ENCODE results near the gene FGF2. TPM values are rescaled to one million over a fixed set of nuclear protein-coding genes. Genes with fewer than 3 reads are reported as not detected.

The FGF2 gene
- total RNA-seq, 1 donor from 2014 or later: 4.1 TPM

- H3K36me3 ChIP-seq: peaks cover 19% of the 10 kb centered on the region
- no peak overlapping the region for H3K4me3 ChIP-seq
- no peaks in the 10 kb centered on the region for H3K9me3 ChIP-seq (replicated peaks)
- no peaks in the 10 kb centered on the region for H3K4me1 ChIP-seq
- intact Hi-C loops (cut with micrococcal nuclease): no loop called here
- H3K27me3 ChIP-seq (ENCODE audit: low read depth): no peaks in the 10 kb centered on the region
- TF ChIP-seq CTCF (IDR thresholded peaks at IDR 0.05; ENCODE audit: borderline replicate concordance): no peak
- no peak for DNase-seq
- no peak overlapping the region for H3K27ac ChIP-seq (replicated peaks)
Observed at GRCh38 chr4:122903766-122904288, 77.2 kb downstream of the FGF2 start.

DNA sequence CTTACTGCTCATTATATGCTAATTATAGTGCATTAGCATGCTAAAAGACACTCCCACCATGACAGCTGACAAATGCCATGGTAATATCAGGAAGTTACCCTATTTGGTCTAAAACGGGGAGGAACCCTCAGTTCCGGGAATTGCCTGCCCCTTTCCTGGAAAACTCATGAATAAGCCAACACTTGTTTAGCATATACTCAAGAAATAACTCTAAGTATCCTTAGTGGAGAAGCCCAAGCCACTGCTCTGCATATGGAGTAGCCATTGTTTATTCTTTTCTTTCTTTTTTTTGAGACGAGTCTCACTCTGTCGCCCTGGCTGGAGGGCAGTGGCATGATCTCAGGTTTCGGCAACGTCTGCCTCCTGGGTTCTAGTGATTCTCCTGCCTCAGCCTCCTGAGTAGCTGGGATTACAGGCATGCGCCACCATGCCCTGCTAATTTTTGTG, 80.3 kb downstream of the FGF2 start:
- H3K4me1 ChIP-seq: no peaks in the 10 kb centered on the region
- H3K36me3 ChIP-seq: peaks cover 26% of the 10 kb centered on the region
- TF ChIP-seq CTCF (IDR thresholded peaks at IDR 0.05; ENCODE audit: borderline replicate concordance): no peak
- no peak overlapping the region for H3K27ac ChIP-seq (replicated peaks)
- intact Hi-C loops (cut with micrococcal nuclease): no loop called here
- H3K27me3 ChIP-seq (ENCODE audit: low read depth): no peaks in the 10 kb centered on the region
- H3K4me3 ChIP-seq: no peak overlapping the region
- H3K9me3 ChIP-seq (replicated peaks): no peaks in the 10 kb centered on the region
- no peak for DNase-seq

GRCh38 chr4:122908223-122908622, 81.6 kb downstream of the FGF2 start:
- no peak for TF ChIP-seq CTCF (IDR thresholded peaks at IDR 0.05; ENCODE audit: borderline replicate concordance)
- no peak for DNase-seq
- intact Hi-C loops (cut with micrococcal nuclease): no loop called here
- Histone ChIP-seq H3K27ac (replicated peaks) (no peak overlapping the region), H3K4me3 (no peak overlapping the region), H3K36me3 (peaks cover 26% of the 10 kb centered on the region), H3K4me1 (no peaks in the 10 kb centered on the region), H3K27me3 (ENCODE audit: low read depth) (no peaks in the 10 kb centered on the region), H3K9me3 (replicated peaks) (no peaks in the 10 kb centered on the region)

- Histone ChIP-seq H3K4me3 (no peak overlapping the region), H3K36me3 (peaks cover 25% of the 10 kb centered on the region), H3K4me1 (no peaks in the 10 kb centered on the region), H3K27ac (replicated peaks) (no peak overlapping the region), H3K9me3 (replicated peaks) (no peaks in the 10 kb centered on the region), H3K27me3 (ENCODE audit: low read depth) (no peaks in the 10 kb centered on the region)
- intact Hi-C loops (cut with micrococcal nuclease): loop anchor here (5.0 kb wide), 1 partner anchor 152 kb away; no protein-coding TSS in a partner anchor
- TF ChIP-seq CTCF (IDR thresholded peaks at IDR 0.05; ENCODE audit: borderline replicate concordance): no peak
- no peak for DNase-seq
Observed at GRCh38 chr4:122909683-122910082, 83.1 kb downstream of the FGF2 start.

GRCh38 chr4:122911588-122911987, 85.0 kb downstream of the FGF2 start:
- Histone ChIP-seq H3K4me1 (no peaks in the 10 kb centered on the region), H3K9me3 (replicated peaks) (no peaks in the 10 kb centered on the region), H3K27ac (replicated peaks) (no peak overlapping the region), H3K27me3 (ENCODE audit: low read depth) (no peaks in the 10 kb centered on the region), H3K36me3 (peaks cover 14% of the 10 kb centered on the region), H3K4me3 (no peak overlapping the region)
- intact Hi-C loops (cut with micrococcal nuclease): loop anchor here (5.0 kb wide), 1 partner anchor 154 kb away; no protein-coding TSS in a partner anchor
- no peak for DNase-seq
- no peak for TF ChIP-seq CTCF (IDR thresholded peaks at IDR 0.05; ENCODE audit: borderline replicate concordance)

Data from left ventricle myocardium inferior (tissue), 1 donor.